GM23338 (cell line): ENCODE results near the gene PVALB. TPM values are rescaled to one million over a fixed set of nuclear protein-coding genes. Genes with fewer than 3 reads are reported as not detected.

Experiments used
- ATAC-seq: fragments of 200-7000 bp; cut with Tn5 transposase; 3 replicates; pipeline ENCODE4 v1.9.1; 2020
- DNase-seq: peaks from one replicate; pipeline ENCODE4 v3.0.0-alpha.2; 2015; ENCODE audit warnings: low spot score
- H2AFZ ChIP-seq: fragments of 200-600 bp; sonication (generic); 2 replicates; pipeline ENCODE4 v1.8.0; 2016; ENCODE audit warnings: antibody characterized with exemption, mild to moderate bottlenecking, moderate library complexity
- H3F3A ChIP-seq: fragments of 200-600 bp; sonication (generic); replicated peaks from 2 replicates; pipeline ENCODE4 v1.8.0; 2017; ENCODE audit warnings: antibody characterized with exemption, mixed run types, low read depth
- H3K27ac ChIP-seq: fragments of 200-600 bp; sonication (generic); 2 replicates; pipeline ENCODE4 v1.6.1; 2016; ENCODE audit warnings: low read depth
- H3K27me3 ChIP-seq: fragments of 200-600 bp; sonication (generic); 2 replicates; pipeline ENCODE4 v1.8.0; 2016; ENCODE audit warnings: mild to moderate bottlenecking, mixed run types, moderate library complexity; ENCODE audit not compliant: insufficient read depth
- H3K36me3 ChIP-seq: fragments of 200-600 bp; sonication (generic); 2 replicates; pipeline ENCODE4 v1.8.0; 2016; ENCODE audit warnings: mild to moderate bottlenecking; ENCODE audit not compliant: insufficient read depth
- H3K4me1 ChIP-seq: fragments of 200-600 bp; sonication (generic); 2 replicates; pipeline ENCODE4 v1.8.0; 2016; ENCODE audit warnings: mild to moderate bottlenecking, moderate library complexity; ENCODE audit not compliant: insufficient read depth
- H3K4me2 ChIP-seq: fragments of 200-600 bp; sonication (generic); 2 replicates; pipeline ENCODE4 v1.7.1; 2017; ENCODE audit warnings: mixed run types
- H3K4me3 ChIP-seq: fragments of 200-600 bp; sonication (generic); 2 replicates; pipeline ENCODE4 v1.6.1; 2016; ENCODE audit warnings: mixed run types
- H3K79me2 ChIP-seq: fragments of 200-600 bp; sonication (generic); replicated peaks from 2 replicates; pipeline ENCODE4 v1.8.0; 2017; ENCODE audit warnings: mild to moderate bottlenecking; ENCODE audit not compliant: insufficient read depth
- H3K9me2 ChIP-seq: fragments of 200-600 bp; sonication (generic); 2 replicates; pipeline ENCODE4 v1.8.0; 2017; ENCODE audit not compliant: insufficient read depth
- H4K20me1 ChIP-seq: fragments of 200-600 bp; sonication (generic); replicated peaks from 2 replicates; pipeline ENCODE4 v1.8.0; 2017; ENCODE audit warnings: mild to moderate bottlenecking; ENCODE audit not compliant: insufficient read depth
- H3K27ac Mint-ChIP-seq: 2 replicates; pipeline ENCODE4 v1.8.0; 2020; ENCODE audit warnings: inconsistent platforms, mild to moderate bottlenecking, moderate library complexity, mixed read lengths
- H3K27me3 Mint-ChIP-seq: 3 replicates; pipeline ENCODE4 v1.8.0; 2022; ENCODE audit warnings: low read depth, mild to moderate bottlenecking, moderate library complexity, mixed read lengths, inconsistent platforms; ENCODE audit not compliant: insufficient read depth, poor library complexity
- H3K36me3 Mint-ChIP-seq: 3 replicates; pipeline ENCODE4 v1.8.0; 2021; ENCODE audit warnings: low read depth, mild to moderate bottlenecking, inconsistent platforms, moderate library complexity, mixed read lengths
- H3K4me1 Mint-ChIP-seq: 3 replicates; pipeline ENCODE4 v1.8.0; 2020; ENCODE audit warnings: mild to moderate bottlenecking, inconsistent platforms, mixed read lengths
- H3K4me3 Mint-ChIP-seq: 3 replicates; pipeline ENCODE4 v1.8.0; 2021; ENCODE audit warnings: moderate library complexity, mild to moderate bottlenecking, inconsistent platforms, mixed read lengths
- H3K9me3 Mint-ChIP-seq: 3 replicates; pipeline ENCODE4 v1.8.0; 2020; ENCODE audit warnings: moderate library complexity, mild to moderate bottlenecking, inconsistent platforms, mixed read lengths
- CREB1 ChIP-seq: fragments of 250-450 bp; sonication (Bioruptor Pico); IDR thresholded peaks from 2 replicates; pipeline ENCODE4 v1.5.0; 2020; ENCODE audit warnings: low read depth, mild to moderate bottlenecking, moderate library complexity
- CTCF ChIP-seq, 2 experiments: fragments of 200-600 bp in 1 of 2; sonication (generic) in 1 of 2; conservative IDR thresholded peaks; 2 replicates each; pipeline versions ENCODE4 v1.5.1 to v1.6.1; 2016 to 2017; ENCODE audit warnings: antibody characterized with exemption in 2 of 2, low read depth in 2 of 2, mild to moderate bottlenecking in 2 of 2, moderate library complexity in 1 of 2
- ETS1 ChIP-seq: IDR thresholded peaks from 2 replicates; pipeline ENCODE4 v1.6.1; 2016; ENCODE audit warnings: antibody characterized with exemption
- EZH2 ChIP-seq: fragments of 200-600 bp; sonication (generic); IDR thresholded peaks from one replicate; pipeline ENCODE4 v1.8.0; 2017; ENCODE audit warnings: antibody characterized with exemption, mild to moderate bottlenecking, low read depth; ENCODE audit not compliant: unreplicated experiment
- EZH2phosphoT487 ChIP-seq: fragments of 200-600 bp; sonication (generic); IDR thresholded peaks from one replicate; pipeline ENCODE4 v1.8.1; 2018; ENCODE audit warnings: antibody characterized with exemption; ENCODE audit not compliant: unreplicated experiment
- JUNB ChIP-seq: IDR thresholded peaks from one replicate; pipeline ENCODE4 v1.6.1; 2016; ENCODE audit warnings: antibody characterized with exemption; ENCODE audit not compliant: unreplicated experiment
- NANOG ChIP-seq: IDR thresholded peaks from 2 replicates; pipeline ENCODE4 v1.6.1; 2016; ENCODE audit warnings: antibody characterized with exemption, borderline replicate concordance
- POLR2AphosphoS5 ChIP-seq: IDR thresholded peaks from 2 replicates; pipeline ENCODE4 v1.6.1; 2016; ENCODE audit warnings: antibody characterized with exemption, low read depth
- REST ChIP-seq: IDR thresholded peaks from one replicate; pipeline ENCODE4 v1.6.1; 2018; ENCODE audit warnings: antibody characterized with exemption; ENCODE audit not compliant: unreplicated experiment
- STAT1 ChIP-seq: IDR thresholded peaks from one replicate; pipeline ENCODE4 v1.6.1; 2016; ENCODE audit warnings: antibody characterized with exemption; ENCODE audit not compliant: unreplicated experiment
- ZNF114 ChIP-seq: fragments of 250-450 bp; sonication (Bioruptor Pico); IDR thresholded peaks from 2 replicates; pipeline ENCODE4 v1.5.0; 2020; ENCODE audit warnings: mild to moderate bottlenecking, moderate library complexity
- ZNF331 ChIP-seq: fragments of 250-450 bp; sonication (Bioruptor Pico); IDR thresholded peaks from 2 replicates; pipeline ENCODE4 v1.5.0; 2020; ENCODE audit warnings: low read depth, mild to moderate bottlenecking, moderate library complexity
- ZNF462 ChIP-seq: fragments of 250-450 bp; sonication (Bioruptor Pico); IDR thresholded peaks from 2 replicates; pipeline ENCODE4 v1.5.0; 2020; ENCODE audit warnings: mild to moderate bottlenecking, moderate library complexity
- polyA plus RNA-seq: library from polyadenylated mRNA; unstranded; fragments of >200 nt; fragmentation: Nextera tagmentation; extraction: Ambion mirVana; gene quantifications from 2 replicates; pipeline ENCODE4 v1.2.1, GENCODE V29; 2016
- total RNA-seq: library from RNA; depleted of rRNA; stranded (reverse); fragments of >200 nt; shearing (Covaris generic); gene quantifications from 2 replicates; pipeline ENCODE4 v1.2.3, GENCODE V29; 2014

PVALB gene
- total and polyA plus RNA-seq, 2 experiments from 2014 or later = 7.9 TPM; not detected in 1

- no peak overlapping the region for H3K4me3 ChIP-seq
- Mint-ChIP-seq H3K4me3 (no peak overlapping the region), H3K4me1 (peaks cover 25% of the 10 kb centered on the region), H3K27me3 (peaks cover 11% of the 10 kb centered on the region), H3K9me3 (no peaks in the 10 kb centered on the region), H3K27ac (no peak overlapping the region), H3K36me3 (peaks cover 8% of the 10 kb centered on the region; the same call in 2 of the 3 replicates)
- no peak overlapping the region for H3K27ac ChIP-seq
- H3K36me3 ChIP-seq = no peaks in the 10 kb centered on the region
- no peaks in the 10 kb centered on the region; the same call in 1 of the 2 replicates for H3K79me2 ChIP-seq
- ATAC-seq (no peak), DNase-seq (no peak)
- no peak overlapping the region for H3K4me2 ChIP-seq
- H3K9me2 ChIP-seq = no peaks in the 10 kb centered on the region
- no peaks in the 10 kb centered on the region for H3K27me3 ChIP-seq
- H4K20me1 ChIP-seq = no peaks in the 10 kb centered on the region; the same call in 1 of the 2 replicates
- peaks cover under 1% of the 10 kb centered on the region; the same call in 1 of the 2 replicates for H3K4me1 ChIP-seq
- H3F3A ChIP-seq = no peaks in the 10 kb centered on the region
- TF ChIP-seq JUNB (no peak), EZH2 (no peak), STAT1 (no peak), ZNF462 (CRISPR knock-in tag) (no peak), NANOG (no peak), ZNF114 (no peak), CTCF (conservative IDR thresholded peaks at IDR 0.05; ENCODE audit: low read depth in 2 of 2) (no peak), REST (no peak), CREB1 (CRISPR knock-in tag) (no peak), POLR2AphosphoS5 (no peak), ZNF331 (CRISPR knock-in tag) (no peak), EZH2phosphoT487 (no peak), ETS1 (no peak)
- no peak overlapping the region for H2AFZ ChIP-seq
These were observed 47.0 kb downstream of the PVALB start for GRCh38 chr22:36769541-36770512.
